Measurements from ENCODE around the gene DUSP9. TPM values are rescaled to one million over a fixed set of nuclear protein-coding genes. Genes with fewer than 3 reads are reported as not detected.

DUSP9 gene
- total and polyA plus RNA-seq, 10 of the 15 experiments (the other 5 are each of a cell fraction or from before 2014, with no cell fraction given): 0.10 TPM; not detected in 9

GRCh38 chrX:153642051-153642654 lies 4.8 kb upstream of the DUSP9 start:
- no peak overlapping the region for H3K4me3 ChIP-seq
- POLR2A ChIA-PET: no interaction called here
- no peaks in the 10 kb centered on the region for H4K20me1 ChIP-seq (ENCODE audit: control insufficient read depth, insufficient read depth)
- no peak overlapping the region for H3K4me2 ChIP-seq (ENCODE audit: control insufficient read depth, insufficient read depth)
- no peak overlapping the region for H3K9ac ChIP-seq (ENCODE audit: control insufficient read depth, insufficient read depth, low read length)
- H3K4me1 ChIP-seq (ENCODE audit: control insufficient read depth, insufficient read depth, low read length): no peaks in the 10 kb centered on the region
- no TSS peak for BruUV-seq (replicated peaks)
- SMC1A ChIA-PET (ENCODE audit: uncharacterized antibody, unreplicated experiment): no interaction called here
- H3K27ac ChIP-seq (ENCODE audit: control insufficient read depth, insufficient read depth): no peak overlapping the region
- H3K79me2 ChIP-seq (ENCODE audit: control insufficient read depth, insufficient read depth, low read length): no peaks in the 10 kb centered on the region
- DNase-seq (ENCODE audit: low read depth, low spot score): no peak
- no peak for FAIRE-seq
- ATAC-seq: no peak
- CTCF ChIA-PET: interaction anchor here (0.9 kb wide), 1 partner anchor 103 kb away, joined by 3 read pairs; no protein-coding TSS in a partner anchor
- no peaks in the 10 kb centered on the region; the same call in 2 of the 3 replicates for H3K9me3 ChIP-seq (replicated peaks; ENCODE audit: control insufficient read depth, insufficient read depth, low read length)
- intact Hi-C loops (cut with micrococcal nuclease; ENCODE audit: unreplicated experiment) (no loop called here), in situ Hi-C loops (cut with MboI) (no loop called here)
- no peaks in the 10 kb centered on the region for H3K36me3 ChIP-seq (ENCODE audit: control insufficient read depth in 2 of 2, insufficient read depth in 2 of 2, low read length in 1 of 2)
- no peak overlapping the region for H2AFZ ChIP-seq (ENCODE audit: control insufficient read depth, low read depth, low read length)
- H3K27me3 ChIP-seq (replicated peaks in 1 of 2; ENCODE audit: control insufficient read depth in 2 of 2, insufficient read depth in 2 of 2, low read length in 1 of 2): peaks cover 0 to 3% of the 10 kb centered on the region in 2 experiments; a peak in 3 of 4 replicates
- 43% methylated on average over 31 of the region's 62 CpGs for WGBS (ENCODE audit: insufficient coverage, insufficient replicate concordance, low lambda C conversion rate, missing lambda C conversion rate)
- RAD21 ChIA-PET (ENCODE audit: unreplicated experiment): no interaction called here
- no peak for TF ChIP-seq CBFB (IDR thresholded peaks at IDR 0.05; ENCODE audit: low read depth)
- TF ChIP-seq HDAC2 (IDR thresholded peaks at IDR 0.05): no peak
- TF ChIP-seq TCF3 (IDR thresholded peaks at IDR 0.05; ENCODE audit: borderline replicate concordance, insufficient read depth, low read depth, low read length): no peak
- no peak for TF ChIP-seq GABPA (IDR thresholded peaks at IDR 0.05; ENCODE audit: low read depth)
- TF ChIP-seq RCOR1 (conservative IDR thresholded peaks at IDR 0.05; ENCODE audit: low read depth, low read length): no peak
- no peak for TF ChIP-seq CHD4 (IDR thresholded peaks at IDR 0.05)
- TF ChIP-seq STAT3 (IDR thresholded peaks at IDR 0.05; ENCODE audit: low read depth, low read length): no peak
- TF ChIP-seq CTCF (IDR thresholded peaks at IDR 0.05 in 2 of 3, conservative IDR thresholded peaks at IDR 0.05 in 1 of 3; ENCODE audit: control insufficient read depth in 2 of 3, extremely low read depth in 1 of 3, insufficient read depth in 1 of 3, low read depth in 3 of 3, low read length in 3 of 3): no peak
- no peak for TF ChIP-seq JUNB (IDR thresholded peaks at IDR 0.05)
- TF ChIP-seq ASH2L (IDR thresholded peaks at IDR 0.05; ENCODE audit: borderline replicate concordance, low read depth): no peak
- TF ChIP-seq ZNF592 (IDR thresholded peaks at IDR 0.05): no peak
- TF ChIP-seq SMARCA5 (IDR thresholded peaks at IDR 0.05): no peak
- no peak for TF ChIP-seq ZNF24 (IDR thresholded peaks at IDR 0.05)
- no peak for TF ChIP-seq ZNF687 (IDR thresholded peaks at IDR 0.05)
- TF ChIP-seq MYB (IDR thresholded peaks at IDR 0.05; ENCODE audit: borderline replicate concordance, low read depth, low read length): no peak
- TF ChIP-seq ZZZ3 (IDR thresholded peaks at IDR 0.05; ENCODE audit: control insufficient read depth, insufficient read length, low read depth): no peak

Measured in GM12878 (cell line).